Liver (tissue), 3 donors: ENCODE measurements around the gene CPNE4.

Experiments used
- ATF3 ChIP-seq: IDR thresholded peaks from 2 replicates; pipeline ENCODE4 v1.6.1; 2016; ENCODE audit warnings: antibody characterized with exemption
- CTCF ChIP-seq: fragments of 150-350 bp; IDR thresholded peaks from 2 replicates; pipeline ENCODE4 v1.5.1; 2017; ENCODE audit warnings: improper control_type of control experiment, low read depth, low read length; ENCODE audit not compliant: missing input control
- SP1 ChIP-seq: IDR thresholded peaks from 2 replicates; pipeline ENCODE4 v1.6.1; 2018; ENCODE audit warnings: antibody characterized with exemption, mild to moderate bottlenecking
- TAF1 ChIP-seq: conservative IDR thresholded peaks from 2 replicates; pipeline ENCODE4 v1.6.1; 2016; ENCODE audit warnings: antibody characterized with exemption, mild to moderate bottlenecking
- YY1 ChIP-seq: IDR thresholded peaks from 2 replicates; pipeline ENCODE4 v1.6.1; 2016; ENCODE audit warnings: antibody characterized with exemption, mild to moderate bottlenecking
- donor health status: healthy.
- donor health status: healthy.

GRCh38 chr3:131793870-131794269, 240.9 kb downstream of the CPNE4 start:
- TF ChIP-seq CTCF: no peak
- TF ChIP-seq YY1: no peak
- no peak for TF ChIP-seq ATF3
- no peak for TF ChIP-seq TAF1
- no peak for TF ChIP-seq SP1
